H9 (cell line): Measurements from ENCODE around the gene HOGA1. TPM values are rescaled to one million over a fixed set of nuclear protein-coding genes. Genes with fewer than 3 reads are reported as not detected.
A peak's percentile ranks its signal among the peaks of the same experiment; 100 is the strongest.
"Not testable (repeated sequence)": the region's sequence is repeated elsewhere in the genome, so short reads cannot be mapped to it uniquely, and the experiment has no call there.

Experiments used
- DNase-seq: peaks from one replicate; pipeline ENCODE4 v3.0.0-alpha.2; 2017
- H2AFZ ChIP-seq: one replicate; pipeline ENCODE4 v1.6.1; 2013; ENCODE audit warnings: mild to moderate bottlenecking, low read length, control low read depth, moderate library complexity
- H2AK5ac ChIP-seq: 2 replicates; pipeline ENCODE4 v1.6.1; 2013; ENCODE audit warnings: low read length, control low read depth, mixed read lengths; ENCODE audit not compliant: insufficient read length
- H2BK120ac ChIP-seq: one replicate; pipeline ENCODE4 v1.6.1; 2013; ENCODE audit warnings: low read depth, mild to moderate bottlenecking, low read length, control low read depth, inconsistent platforms; ENCODE audit not compliant: poor library complexity, severe bottlenecking
- H2BK12ac ChIP-seq: 2 replicates; pipeline ENCODE4 v1.6.1; 2013; ENCODE audit warnings: low read length, control low read depth, mixed read lengths, low read depth; ENCODE audit not compliant: insufficient read length
- H2BK15ac ChIP-seq: 2 replicates; pipeline ENCODE4 v1.6.1; 2013; ENCODE audit warnings: low read depth, low read length, control low read depth
- H2BK20ac ChIP-seq: one replicate; pipeline ENCODE4 v1.6.1; 2013; ENCODE audit warnings: low read depth, mild to moderate bottlenecking, low read length, control low read depth, inconsistent platforms; ENCODE audit not compliant: poor library complexity, severe bottlenecking
- H2BK5ac ChIP-seq: 2 replicates; pipeline ENCODE4 v1.6.1; 2013; ENCODE audit warnings: low read length, control low read depth, mixed read lengths; ENCODE audit not compliant: insufficient read length
- H3K14ac ChIP-seq: 2 replicates; pipeline ENCODE4 v1.6.1; 2013; ENCODE audit warnings: low read length, control low read depth; ENCODE audit not compliant: insufficient read depth
- H3K18ac ChIP-seq: 2 replicates; pipeline ENCODE4 v1.6.1; 2013; ENCODE audit warnings: low read depth, mild to moderate bottlenecking, mixed read lengths, low read length, control low read depth; ENCODE audit not compliant: insufficient read length
- H3K23ac ChIP-seq: 2 replicates; pipeline ENCODE4 v1.6.1; 2013; ENCODE audit warnings: low read length, control low read depth, mixed read lengths, low read depth; ENCODE audit not compliant: insufficient read length
- H3K23me2 ChIP-seq: 2 replicates; pipeline ENCODE4 v1.6.1; 2013; ENCODE audit warnings: low read depth, mild to moderate bottlenecking, mixed read lengths, low read length, control low read depth; ENCODE audit not compliant: insufficient read length, poor library complexity, severe bottlenecking
- H3K27ac ChIP-seq: 2 replicates; pipeline ENCODE4 v1.5.1; 2013; ENCODE audit warnings: low read length, control low read depth, mixed read lengths, low read depth; ENCODE audit not compliant: insufficient read length
- H3K27me3 ChIP-seq: 2 replicates; pipeline ENCODE4 v1.6.1; 2013; ENCODE audit warnings: low read length, control low read depth, inconsistent platforms; ENCODE audit not compliant: insufficient read depth
- H3K4ac ChIP-seq: 2 replicates; pipeline ENCODE4 v1.6.1; 2013; ENCODE audit warnings: low read depth, mild to moderate bottlenecking, control low read depth, inconsistent platforms, low read length, moderate library complexity
- H3K4me1 ChIP-seq: 2 replicates; pipeline ENCODE4 v1.6.1; 2013; ENCODE audit warnings: low read length, control low read depth, inconsistent platforms; ENCODE audit not compliant: insufficient read depth
- H3K4me2 ChIP-seq: 2 replicates; pipeline ENCODE4 v1.6.1; 2013; ENCODE audit warnings: low read length, control low read depth, mixed read lengths; ENCODE audit not compliant: insufficient read length, insufficient read depth
- H3K56ac ChIP-seq: 2 replicates; pipeline ENCODE4 v1.6.1; 2013; ENCODE audit warnings: low read depth, mild to moderate bottlenecking, mixed read lengths, low read length, control low read depth; ENCODE audit not compliant: insufficient read length
- H3K79me1 ChIP-seq: 2 replicates; pipeline ENCODE4 v1.6.1; 2013; ENCODE audit warnings: low read depth, mild to moderate bottlenecking, moderate library complexity, low read length, control low read depth, inconsistent platforms; ENCODE audit not compliant: insufficient read depth, poor library complexity, severe bottlenecking
- H3K79me2 ChIP-seq: 2 replicates; pipeline ENCODE4 v1.6.1; 2013; ENCODE audit warnings: low read length, control low read depth, inconsistent platforms; ENCODE audit not compliant: insufficient read depth
- H3K9ac ChIP-seq: 2 replicates; pipeline ENCODE4 v1.6.1; 2013; ENCODE audit warnings: low read length, control low read depth, mixed read lengths; ENCODE audit not compliant: insufficient read length; ENCODE audit errors: extremely low read depth
- H3K9me3 ChIP-seq: one replicate; pipeline ENCODE4 v1.6.1; 2013; ENCODE audit warnings: low read depth, low read length, inconsistent platforms; ENCODE audit not compliant: control insufficient read depth
- H3T11ph ChIP-seq: one replicate; pipeline ENCODE4 v1.6.1; 2013; ENCODE audit warnings: mild to moderate bottlenecking, low read length, control low read depth, inconsistent platforms
- H4K20me1 ChIP-seq: one replicate; pipeline ENCODE4 v1.6.1; 2013; ENCODE audit not compliant: control insufficient read depth, insufficient read length, insufficient read depth
- H4K5ac ChIP-seq: 2 replicates; pipeline ENCODE4 v1.6.1; 2013; ENCODE audit warnings: low read depth, mild to moderate bottlenecking, mixed read lengths, low read length, control low read depth; ENCODE audit not compliant: insufficient read length
- H4K8ac ChIP-seq: replicated peaks from 2 replicates; pipeline ENCODE4 v1.6.1; 2013; ENCODE audit warnings: low read length, control low read depth, mixed read lengths, low read depth; ENCODE audit not compliant: insufficient read length
- H4K91ac ChIP-seq: 2 replicates; pipeline ENCODE4 v1.6.1; 2013; ENCODE audit warnings: low read depth, mild to moderate bottlenecking, moderate library complexity, mixed read lengths, low read length, control low read depth; ENCODE audit not compliant: insufficient read length
- H3K27ac Mint-ChIP-seq, 3 experiments: 2 replicates in 2 of 3; 3 replicates in 1 of 3; pipeline ENCODE4 v1.8.0; 2020 to 2021; ENCODE audit warnings: mixed read lengths in 3 of 3, mild to moderate bottlenecking in 1 of 3, moderate library complexity in 1 of 3
- H3K27me3 Mint-ChIP-seq: 2 replicates; pipeline ENCODE4 v1.8.0; 2021; ENCODE audit warnings: low read depth, mild to moderate bottlenecking, moderate library complexity, mixed read lengths
- H3K36me3 Mint-ChIP-seq, 3 experiments: 2 replicates in 2 of 3; 3 replicates in 1 of 3; pipeline ENCODE4 v1.8.0; 2020 to 2021; ENCODE audit warnings: low read depth in 3 of 3, mixed read lengths in 3 of 3; ENCODE audit not compliant: insufficient read depth in 1 of 3
- H3K4me1 Mint-ChIP-seq, 2 experiments: 2 replicates each; pipeline ENCODE4 v1.8.0; 2020; ENCODE audit warnings: mixed read lengths in 2 of 2
- H3K4me3 Mint-ChIP-seq, 2 experiments: 2 replicates in 1 of 2; 3 replicates in 1 of 2; pipeline ENCODE4 v1.8.0; 2020 to 2021; ENCODE audit warnings: mild to moderate bottlenecking in 2 of 2, mixed read lengths in 2 of 2, moderate library complexity in 1 of 2
- H3K9me3 Mint-ChIP-seq, 2 experiments: 2 replicates in 1 of 2; 3 replicates in 1 of 2; pipeline ENCODE4 v1.8.0; 2020; ENCODE audit warnings: mild to moderate bottlenecking in 2 of 2, mixed read lengths in 2 of 2, moderate library complexity in 1 of 2
- WGBS: extraction: QIAGEN DNeasy Blood & Tissue Kit; methylation state at CpG from one replicate; pipeline ENCODE4 v1.1.7; 2013; ENCODE audit warnings: missing lambda C conversion rate, low lambda C conversion rate, mixed read lengths; ENCODE audit not compliant: insufficient read length; ENCODE audit errors: extremely low coverage; 5-methylcytosine and 5-hydroxymethylcytosine counted together
- total RNA-seq: library from RNA; stranded (reverse); gene quantifications from 2 replicates; pipeline ENCODE4 v1.2.1, GENCODE V29; 2021
- TF ChIP-seq, protein P1 (sequence below): fragments of 200-600 bp; sonication (generic); conservative IDR thresholded peaks from 3 replicates; pipeline ENCODE4 v1.8.0; 2021; ENCODE audit warnings: antibody characterized with exemption, mild to moderate bottlenecking

The HOGA1 gene
- total RNA-seq, 1 experiment from 2014 or later: 0.79 TPM

DNA sequence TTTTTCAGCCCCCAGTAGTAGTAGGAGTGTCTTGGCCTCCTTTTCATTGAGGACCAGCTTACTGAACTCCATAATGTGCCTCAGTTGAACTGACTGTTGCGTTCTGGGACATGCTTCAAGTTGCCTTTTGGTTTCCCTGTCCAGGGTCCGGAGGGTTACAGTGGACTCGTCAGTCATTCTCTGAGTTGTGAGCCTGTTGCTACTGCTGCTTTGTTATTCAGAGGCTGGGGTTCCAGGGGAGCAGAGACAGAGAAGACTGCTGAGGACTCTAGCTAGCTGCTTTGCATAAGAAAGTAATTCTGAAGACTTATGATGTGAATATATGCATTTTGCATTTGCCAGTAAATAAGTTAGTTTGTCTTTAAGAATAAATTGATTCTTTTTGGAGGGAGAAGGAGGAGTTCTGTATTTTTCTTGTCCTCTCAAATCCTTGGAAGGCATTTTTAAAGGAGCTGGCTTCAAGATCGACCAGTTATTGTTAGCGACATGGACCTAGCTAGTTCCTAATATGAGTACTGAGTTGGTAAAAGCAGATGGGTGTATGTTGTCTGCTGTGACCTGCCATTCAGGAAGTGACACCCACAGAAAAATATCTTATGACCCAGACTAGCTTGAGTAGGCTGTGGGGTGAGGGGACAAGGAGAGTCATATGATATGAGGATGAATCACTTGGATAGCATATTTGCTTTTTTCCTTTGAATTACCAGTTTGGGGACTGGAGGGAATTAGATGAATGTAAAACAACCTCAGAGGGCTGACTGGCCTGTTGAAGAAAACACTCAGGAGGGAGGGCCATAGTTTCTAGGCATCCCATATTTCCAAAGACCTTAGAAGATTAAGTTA is 64.6 kb downstream of the HOGA1 start:
- Histone ChIP-seq H3K79me2 (peaks cover 5% of the 10 kb centered on the region; the same call in 1 of the 2 replicates), H3T11ph (no peak overlapping the region), H3K14ac (no peak overlapping the region), H3K4me2 (peak overlapping the region; percentile 27), H3K27ac (no peak overlapping the region), H3K9ac (no peak overlapping the region), H3K4me1 (peaks cover 5% of the 10 kb centered on the region; the same call in 1 of the 2 replicates), H2BK120ac (no peak overlapping the region), H2BK5ac (no peak overlapping the region), H3K9me3 (no peaks in the 10 kb centered on the region), H4K20me1 (no peaks in the 10 kb centered on the region), H2AFZ (no peak overlapping the region), H2BK15ac (no peak overlapping the region), H3K4ac (no peak overlapping the region), H2AK5ac (no peak overlapping the region), H3K79me1 (no peaks in the 10 kb centered on the region), H4K8ac (no peak overlapping the region), H2BK20ac (no peak overlapping the region), H2BK12ac (no peak overlapping the region), H3K23me2 (peaks cover 3% of the 10 kb centered on the region), H3K56ac (no peak overlapping the region), H3K23ac (no peak overlapping the region), H3K27me3 (no peaks in the 10 kb centered on the region), H4K91ac (no peak overlapping the region), H3K18ac (no peak overlapping the region), H4K5ac (no peak overlapping the region)
- H3K9me3 Mint-ChIP-seq: no peaks in the 10 kb centered on the region
- DNase-seq: peak; percentile 58
- H3K27me3 Mint-ChIP-seq: no peaks in the 10 kb centered on the region
- H3K4me1 Mint-ChIP-seq: peaks cover 28% of the 10 kb centered on the region in 2 experiments
- no CpG with 5 or more reads among the region's 5 CpGs for WGBS
- H3K27ac Mint-ChIP-seq: peak overlapping the region; percentile 87 to 99 (median 95)
- TF ChIP-seq, protein P1, sequence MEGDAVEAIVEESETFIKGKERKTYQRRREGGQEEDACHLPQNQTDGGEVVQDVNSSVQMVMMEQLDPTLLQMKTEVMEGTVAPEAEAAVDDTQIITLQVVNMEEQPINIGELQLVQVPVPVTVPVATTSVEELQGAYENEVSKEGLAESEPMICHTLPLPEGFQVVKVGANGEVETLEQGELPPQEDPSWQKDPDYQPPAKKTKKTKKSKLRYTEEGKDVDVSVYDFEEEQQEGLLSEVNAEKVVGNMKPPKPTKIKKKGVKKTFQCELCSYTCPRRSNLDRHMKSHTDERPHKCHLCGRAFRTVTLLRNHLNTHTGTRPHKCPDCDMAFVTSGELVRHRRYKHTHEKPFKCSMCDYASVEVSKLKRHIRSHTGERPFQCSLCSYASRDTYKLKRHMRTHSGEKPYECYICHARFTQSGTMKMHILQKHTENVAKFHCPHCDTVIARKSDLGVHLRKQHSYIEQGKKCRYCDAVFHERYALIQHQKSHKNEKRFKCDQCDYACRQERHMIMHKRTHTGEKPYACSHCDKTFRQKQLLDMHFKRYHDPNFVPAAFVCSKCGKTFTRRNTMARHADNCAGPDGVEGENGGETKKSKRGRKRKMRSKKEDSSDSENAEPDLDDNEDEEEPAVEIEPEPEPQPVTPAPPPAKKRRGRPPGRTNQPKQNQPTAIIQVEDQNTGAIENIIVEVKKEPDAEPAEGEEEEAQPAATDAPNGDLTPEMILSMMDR: no peak
- peaks cover 30 to 55% (median 54%) of the 10 kb centered on the region in 3 experiments; a peak in 6 of 7 replicates for H3K36me3 Mint-ChIP-seq
- peak overlapping the region; percentile 39 to 70 for H3K4me3 Mint-ChIP-seq

DNA sequence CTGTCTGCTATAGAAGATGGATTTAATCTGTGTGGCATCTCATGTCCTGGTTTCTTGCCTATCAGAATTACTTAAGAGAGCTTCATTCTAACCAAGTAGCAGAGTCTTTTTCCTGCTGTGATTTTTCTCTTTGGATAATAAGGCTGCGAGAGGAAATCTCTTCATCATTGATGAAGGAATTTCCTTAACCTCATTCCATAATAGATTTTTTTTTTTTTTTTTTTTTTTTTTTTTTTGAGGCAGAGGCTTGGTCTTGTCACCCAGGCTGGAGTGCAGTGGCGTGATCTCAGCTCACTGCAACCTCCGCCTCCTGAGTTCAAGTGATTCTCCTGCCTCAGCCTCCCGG is 65.2 kb downstream of the HOGA1 start:
- not testable (repeated sequence) for H4K5ac ChIP-seq, H3K23ac ChIP-seq, H3K56ac ChIP-seq, H3K27me3 Mint-ChIP-seq, H3K14ac ChIP-seq, H3K4ac ChIP-seq, H3K79me2 ChIP-seq, H3K9ac ChIP-seq, H3T11ph ChIP-seq, H3K9me3 ChIP-seq, H2AFZ ChIP-seq, H2BK12ac ChIP-seq, H4K20me1 ChIP-seq, H2BK120ac ChIP-seq, H2BK5ac ChIP-seq, H3K79me1 ChIP-seq, H3K27me3 ChIP-seq, H2AK5ac ChIP-seq, H3K18ac ChIP-seq, DNase-seq, H3K4me2 ChIP-seq, H3K23me2 ChIP-seq, H3K27ac ChIP-seq, H4K91ac ChIP-seq, H2BK15ac ChIP-seq, H3K9me3 Mint-ChIP-seq, H3K4me1 ChIP-seq, H4K8ac ChIP-seq, H2BK20ac ChIP-seq
- Mint-ChIP-seq H3K27ac (peak overlapping the region; percentile 87 to 99 (median 92); a peak in 4 of 7 replicates), H3K4me3 (peak overlapping the region in 1 of 2 experiments; percentile 70; a peak in 2 of 5 replicates), H3K4me1 (peaks cover 28% of the 10 kb centered on the region in 2 experiments), H3K36me3 (peaks cover 33 to 54% (median 52%) of the 10 kb centered on the region in 3 experiments; a peak in 6 of 7 replicates)
- no CpG with 5 or more reads among the region's 4 CpGs for WGBS
